HFF-Myc (cell line): Measurements from ENCODE around the gene SH2D7.

Source experiments
- DNase-seq: peaks from one replicate; pipeline ENCODE4 v3.0.0-alpha.2; 2011; ENCODE audit warnings: low read depth; ENCODE audit errors: extremely low read depth
- H3K4me3 ChIP-seq: replicated peaks from 2 replicates; pipeline ENCODE4 v1.5.1; 2011; ENCODE audit warnings: low read depth, mild to moderate bottlenecking, control low read depth, low read length
- CTCF ChIP-seq: IDR thresholded peaks from 2 replicates; pipeline ENCODE4 v1.5.1; 2012; ENCODE audit warnings: mild to moderate bottlenecking, low read depth, low read length, control low read depth; ENCODE audit errors: missing control alignments

The SH2D7 gene

DNA sequence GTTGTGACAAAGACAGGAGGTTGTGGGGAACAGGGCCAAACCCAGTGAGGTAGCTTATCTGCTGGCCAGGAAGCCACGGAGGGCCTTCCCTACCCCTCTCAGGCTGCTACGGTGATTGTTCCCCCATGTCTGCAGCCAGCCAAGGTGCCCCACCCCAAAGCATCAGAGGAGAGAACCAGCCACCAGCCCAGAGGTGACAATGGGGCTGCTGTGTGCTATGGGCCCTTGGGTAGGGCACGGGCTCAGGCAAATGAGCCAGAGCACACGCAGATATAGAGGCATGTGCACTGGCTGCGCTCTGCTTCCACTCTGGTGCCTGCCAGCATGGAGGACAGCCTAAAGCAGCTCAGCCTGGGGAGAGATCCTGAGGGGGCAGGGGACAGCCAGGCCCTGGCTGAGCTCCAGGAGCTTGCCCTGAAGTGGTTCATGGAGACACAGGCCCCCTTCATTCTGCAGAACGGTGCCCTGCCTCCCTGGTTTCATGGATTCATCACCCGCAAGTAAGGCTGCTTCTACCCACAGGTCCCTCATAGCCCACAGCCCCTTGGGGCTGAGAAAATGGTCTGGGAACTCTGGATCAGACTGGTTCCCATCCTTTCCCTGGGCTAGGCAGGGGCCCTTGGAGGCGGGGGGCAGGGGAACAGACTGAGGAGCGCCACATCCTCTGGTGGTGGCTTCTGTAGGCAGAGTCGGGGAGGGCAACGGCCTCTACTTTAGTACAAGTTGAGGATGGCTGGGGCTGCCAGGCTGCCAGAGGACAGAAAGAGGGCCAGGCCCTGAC, at the start of gene SH2D7:
Gene SH2D7 (plus strand): TSS at position 301 of the 781 bp plus-strand sequence. CDS start 24 bp downstream, at position 325.
- H3K4me3 ChIP-seq = no peak within 1 kb of the TSS
- no peak for DNase-seq
- no peak for TF ChIP-seq CTCF

DNA sequence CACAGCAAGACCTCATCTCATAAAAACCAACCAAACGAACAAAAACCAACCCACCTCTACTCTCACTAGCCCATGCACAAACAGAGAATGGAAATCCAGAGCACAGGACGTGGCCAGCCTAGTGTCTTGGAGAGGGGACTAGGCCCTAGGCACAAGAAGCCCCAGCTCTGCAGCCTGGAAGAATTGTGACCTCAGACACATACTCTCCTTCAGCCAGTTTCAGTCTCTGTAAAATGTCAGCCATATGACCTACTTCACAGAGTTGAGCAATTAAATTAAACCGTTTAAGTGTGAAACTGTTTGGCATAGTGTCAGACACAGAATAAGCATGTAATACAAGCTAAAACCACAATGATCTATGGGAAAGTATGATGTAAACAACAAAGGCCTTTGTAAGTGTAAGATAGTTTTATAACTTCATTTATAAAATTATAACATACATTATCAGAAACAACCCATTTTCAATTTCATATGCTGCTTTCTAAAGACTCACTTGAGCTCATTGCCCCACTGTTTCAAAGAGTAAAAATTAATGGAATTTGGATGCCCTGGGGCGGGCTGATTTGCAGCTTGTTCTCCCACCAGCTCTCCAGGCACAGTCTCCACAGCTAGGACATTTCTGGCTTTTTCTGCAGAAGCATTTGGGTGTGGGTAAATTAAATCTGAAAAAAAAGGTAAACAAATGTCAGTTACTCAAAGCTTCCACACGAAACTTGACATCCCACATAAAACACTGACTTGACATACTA, 47.8 kb upstream of the SH2D7 start:
- no peak for TF ChIP-seq CTCF
- no peak overlapping the region for H3K4me3 ChIP-seq
- DNase-seq = no peak

GRCh38 chr15:78045189-78045588, 47.2 kb upstream of the SH2D7 start:
- no peak for DNase-seq
- no peak for TF ChIP-seq CTCF

GRCh38 chr15:78046796-78047341, 45.5 kb upstream of the SH2D7 start:
- no peak for DNase-seq
- TF ChIP-seq CTCF = no peak
- no peak overlapping the region for H3K4me3 ChIP-seq

More at GRCh38 chr15:78045189-78045588, 47.2 kb upstream of the SH2D7 start:
- no peak overlapping the region for H3K4me3 ChIP-seq

- no peak overlapping the region for H3K4me3 ChIP-seq
- no peak for DNase-seq
- no peak for TF ChIP-seq CTCF
Observed at GRCh38 chr15:78047761-78048627, 44.4 kb upstream of the SH2D7 start.

DNA sequence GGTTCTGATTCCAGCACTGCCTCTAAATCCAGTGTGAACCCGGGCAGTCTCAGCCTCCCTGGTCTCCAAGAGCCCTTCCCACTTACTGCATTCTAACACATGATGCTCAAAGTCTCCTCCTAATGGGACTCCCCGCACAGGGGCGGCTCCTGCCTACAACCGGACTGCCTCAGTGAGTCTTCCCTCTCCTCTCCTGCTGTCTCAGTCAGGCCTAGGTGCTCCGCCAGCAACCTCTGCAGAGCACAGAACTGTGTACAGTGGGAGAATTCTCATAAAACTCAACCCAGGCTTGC, 43.8 kb upstream of the SH2D7 start:
- no peak for TF ChIP-seq CTCF
- no peak overlapping the region for H3K4me3 ChIP-seq
- DNase-seq = no peak
